Kidney (tissue), 14 donors: ENCODE results near the gene MARCHF7. TPM values are rescaled to one million over a fixed set of nuclear protein-coding genes. Genes with fewer than 3 reads are reported as not detected.

Source experiments
- DNase-seq, 5 donors: peaks; one replicate each; pipeline ENCODE4 v3.0.0-alpha.2; 2013 to 2020
- FAIRE-seq: peaks from 2 replicates; lab custom pipeline; 2012; peaks lifted over from hg19 to GRCh38; lab: Jason Lieb, UNC
- H3K27ac ChIP-seq, 2 donors: one replicate each; pipeline ENCODE4 v1.7.0; 2013; ENCODE audit warnings: low read depth in 2 of 2, low read length in 2 of 2, inconsistent platforms in 1 of 2
- H3K27me3 ChIP-seq: one replicate; pipeline ENCODE4 v1.7.1; 2013; ENCODE audit warnings: low read length, inconsistent platforms; ENCODE audit not compliant: control insufficient read depth, insufficient read depth
- H3K36me3 ChIP-seq, 3 donors: one replicate each; pipeline versions ENCODE4 v1.7.0 to v1.7.1; 2013; ENCODE audit warnings: low read length in 3 of 3, control low read depth in 1 of 3, inconsistent platforms in 1 of 3; ENCODE audit not compliant: insufficient read depth in 3 of 3, control insufficient read depth in 2 of 3
- H3K4me1 ChIP-seq, 3 donors: one replicate each; pipeline versions ENCODE4 v1.7.0 to v1.7.1; 2013; ENCODE audit warnings: low read length in 3 of 3, inconsistent platforms in 1 of 3, low read depth in 1 of 3; ENCODE audit not compliant: control insufficient read depth in 2 of 3, insufficient read depth in 2 of 3
- H3K4me3 ChIP-seq, 3 donors: one replicate each; pipeline versions ENCODE4 v1.7.0 to v1.8.1; 2013; ENCODE audit warnings: low read length in 3 of 3, control low read depth in 1 of 3, inconsistent platforms in 1 of 3
- H3K9ac ChIP-seq, 3 donors: one replicate each; pipeline versions ENCODE4 v1.7.0 to v1.7.1; 2013; ENCODE audit warnings: low read length in 3 of 3, control low read depth in 1 of 3, inconsistent platforms in 1 of 3
- H3K9me3 ChIP-seq, 3 donors: one replicate each; pipeline versions ENCODE4 v1.7.0 to v1.7.1; 2013; ENCODE audit warnings: low read length in 3 of 3, control low read depth in 1 of 3, inconsistent platforms in 1 of 3; ENCODE audit not compliant: control insufficient read depth in 2 of 3, insufficient read depth in 1 of 3
- intact Hi-C: fragments of 100-400 bp; cut with DNase I; formaldehyde crosslinking; loops from one replicate; pipeline ENCODE4 v1.11.1; 2022
- polyA plus RNA-seq: library from polyadenylated mRNA; stranded (reverse); fragments of 350-450 nt; fragmentation: Illumina TruSeq; extraction: RNeasy Lipid Tissue Mini Kit (QIAGEN cat#74804); gene quantifications from one replicate; pipeline ENCODE4 v1.2.3, GENCODE V29; 2014; ENCODE audit warnings: low read depth, low replicate concordance; ENCODE audit not compliant: insufficient read depth
- total RNA-seq: library from RNA; stranded (reverse); fragmentation: NEBNext Ultra II Directional; extraction: Animal tissue kit (Norgen Biotek cat#: 25700); gene quantifications from one replicate; pipeline ENCODE4 v1.2.1, GENCODE V29; 2021
- TF ChIP-seq, protein P1 (sequence below): IDR thresholded peaks from 3 replicates; pipeline ENCODE4 v1.5.1; 2012; ENCODE audit warnings: mild to moderate bottlenecking, moderate library complexity, borderline replicate concordance; ENCODE audit not compliant: insufficient read depth; ENCODE audit errors: extremely low read depth
- donor health status: control.
- donor health status: control.
- donor health status: control.
- donor health status: control.
- donor health status: control.
- donor health status: DM: yes; HTN: yes; CAD: no.
- donor health status: Normal renal cell carcinoma (clear cell type).

MARCHF7 gene
- total and polyA plus RNA-seq, 2 donors from 2014 or later, result 24.8 to 79.0 TPM

DNA sequence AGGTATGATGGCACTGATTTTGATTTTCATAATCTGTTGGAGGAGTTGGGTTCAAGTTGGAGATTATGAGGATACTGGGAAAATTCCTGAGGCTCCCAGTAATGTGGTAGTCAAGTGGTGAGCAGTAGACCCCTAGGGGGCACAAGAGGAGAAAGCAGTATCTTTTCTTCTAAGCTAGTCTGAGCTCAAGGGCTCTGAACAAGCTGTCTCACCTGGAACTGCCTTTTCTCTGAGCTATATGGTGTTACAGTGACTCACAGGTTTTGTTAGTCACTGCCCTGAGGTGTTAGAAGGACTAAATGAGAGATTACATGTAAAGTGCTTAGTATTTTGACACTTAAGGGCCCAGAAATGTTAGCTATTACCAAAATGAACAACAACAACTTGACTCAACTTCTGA, 43.5 kb downstream of the MARCHF7 start:
- H3K4me3 ChIP-seq, result no peak overlapping the region
- TF ChIP-seq, protein P1, sequence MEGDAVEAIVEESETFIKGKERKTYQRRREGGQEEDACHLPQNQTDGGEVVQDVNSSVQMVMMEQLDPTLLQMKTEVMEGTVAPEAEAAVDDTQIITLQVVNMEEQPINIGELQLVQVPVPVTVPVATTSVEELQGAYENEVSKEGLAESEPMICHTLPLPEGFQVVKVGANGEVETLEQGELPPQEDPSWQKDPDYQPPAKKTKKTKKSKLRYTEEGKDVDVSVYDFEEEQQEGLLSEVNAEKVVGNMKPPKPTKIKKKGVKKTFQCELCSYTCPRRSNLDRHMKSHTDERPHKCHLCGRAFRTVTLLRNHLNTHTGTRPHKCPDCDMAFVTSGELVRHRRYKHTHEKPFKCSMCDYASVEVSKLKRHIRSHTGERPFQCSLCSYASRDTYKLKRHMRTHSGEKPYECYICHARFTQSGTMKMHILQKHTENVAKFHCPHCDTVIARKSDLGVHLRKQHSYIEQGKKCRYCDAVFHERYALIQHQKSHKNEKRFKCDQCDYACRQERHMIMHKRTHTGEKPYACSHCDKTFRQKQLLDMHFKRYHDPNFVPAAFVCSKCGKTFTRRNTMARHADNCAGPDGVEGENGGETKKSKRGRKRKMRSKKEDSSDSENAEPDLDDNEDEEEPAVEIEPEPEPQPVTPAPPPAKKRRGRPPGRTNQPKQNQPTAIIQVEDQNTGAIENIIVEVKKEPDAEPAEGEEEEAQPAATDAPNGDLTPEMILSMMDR, result no peak
- intact Hi-C loops, result no loop called here
- no peaks in the 10 kb centered on the region for H3K27me3 ChIP-seq
- H3K9ac ChIP-seq, result no peak overlapping the region
- peaks cover 6 to 15% (median 10%) of the 10 kb centered on the region in 3 donors for H3K36me3 ChIP-seq
- no peak overlapping the region for H3K27ac ChIP-seq
- no peak for FAIRE-seq
- H3K9me3 ChIP-seq, result no peaks in the 10 kb centered on the region
- DNase-seq, result no peak
- H3K4me1 ChIP-seq, result no peaks in the 10 kb centered on the region

DNA sequence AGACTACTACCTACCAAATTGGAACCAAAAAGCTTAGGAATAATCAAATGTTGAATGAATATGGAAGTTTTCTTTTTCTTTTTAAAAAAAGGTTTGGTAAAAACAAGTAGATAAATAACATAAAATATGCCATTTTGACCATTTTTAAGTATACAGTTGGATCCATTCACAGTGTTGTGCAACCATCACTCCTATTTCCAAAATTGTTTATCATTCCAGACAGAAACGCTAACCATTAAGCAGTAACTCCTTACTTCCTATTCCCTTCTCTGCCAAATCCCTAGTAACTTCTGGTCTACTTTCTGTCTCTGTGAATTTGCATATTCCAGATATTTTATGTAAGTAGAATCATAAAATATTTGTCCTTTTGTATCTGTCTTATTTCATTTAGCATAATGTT, 45.9 kb downstream of the MARCHF7 start:
- TF ChIP-seq, protein P1, result no peak
- Histone ChIP-seq H3K9ac (no peak overlapping the region), H3K27ac (no peak overlapping the region), H3K4me3 (no peak overlapping the region), H3K36me3 (peaks cover 8 to 19% (median 16%) of the 10 kb centered on the region in 3 donors), H3K27me3 (no peaks in the 10 kb centered on the region), H3K9me3 (no peaks in the 10 kb centered on the region), H3K4me1 (no peaks in the 10 kb centered on the region)
- no peak for FAIRE-seq
- intact Hi-C loops, result no loop called here
- DNase-seq, result no peak

DNA sequence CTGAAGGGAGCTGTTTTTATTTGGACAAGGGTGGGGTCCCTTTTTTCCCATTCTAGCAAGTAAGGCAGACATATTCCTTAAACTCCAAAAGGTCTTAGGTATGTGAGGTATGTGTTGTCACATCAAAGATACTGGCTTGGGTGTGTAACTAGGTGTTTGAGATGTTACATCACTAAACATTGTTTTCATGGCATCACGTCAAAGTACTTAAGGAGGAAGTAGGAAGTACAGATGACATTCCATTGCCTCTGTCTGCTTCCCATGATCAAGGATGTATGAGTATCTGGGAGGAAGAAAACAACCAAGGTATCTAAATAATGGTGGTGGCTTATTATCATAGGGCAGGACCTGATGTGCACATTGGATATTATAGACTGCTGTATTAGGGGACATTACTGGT, 46.4 kb downstream of the MARCHF7 start:
- peaks cover 8 to 20% (median 19%) of the 10 kb centered on the region in 3 donors for H3K36me3 ChIP-seq
- H3K4me3 ChIP-seq, result no peak overlapping the region
- no peak overlapping the region for H3K27ac ChIP-seq
- H3K9me3 ChIP-seq, result no peaks in the 10 kb centered on the region
- intact Hi-C loops, result no loop called here
- no peaks in the 10 kb centered on the region for H3K27me3 ChIP-seq
- DNase-seq (no peak), FAIRE-seq (no peak)
- TF ChIP-seq, protein P1, result no peak
- H3K9ac ChIP-seq, result no peak overlapping the region
- H3K4me1 ChIP-seq, result no peaks in the 10 kb centered on the region

DNA sequence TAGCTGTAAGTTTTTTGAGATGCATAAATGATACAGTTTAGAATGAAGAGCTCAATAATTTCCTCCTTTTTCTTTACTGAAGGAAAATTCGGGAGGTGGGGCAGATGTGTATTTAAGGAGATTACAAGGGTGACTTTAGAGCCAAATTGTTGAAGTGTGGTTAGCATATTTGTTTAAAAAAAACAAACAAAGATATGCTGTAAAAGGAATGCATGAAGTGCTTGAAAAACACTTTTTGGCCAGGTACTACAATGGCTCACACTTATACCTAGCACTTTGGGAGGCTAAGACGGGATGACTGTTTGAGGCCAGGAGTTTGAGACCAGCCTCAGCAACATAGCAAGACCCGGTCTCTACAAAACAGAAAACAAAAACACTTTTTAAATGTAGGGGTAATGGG, 47.3 kb downstream of the MARCHF7 start:
- no peak overlapping the region for H3K9ac ChIP-seq
- H3K4me3 ChIP-seq, result no peak overlapping the region
- DNase-seq, result no peak
- intact Hi-C loops, result no loop called here
- no peak overlapping the region for H3K27ac ChIP-seq
- no peaks in the 10 kb centered on the region for H3K9me3 ChIP-seq
- H3K36me3 ChIP-seq, result peaks cover 8 to 22% (median 19%) of the 10 kb centered on the region in 3 donors
- no peak for FAIRE-seq
- TF ChIP-seq, protein P1, result no peak
- no peaks in the 10 kb centered on the region for H3K27me3 ChIP-seq
- no peaks in the 10 kb centered on the region for H3K4me1 ChIP-seq
